ENCODE measurements around the gene APOBEC3C.
"Not testable (repeated sequence)": the region's sequence is repeated elsewhere in the genome, so short reads cannot be mapped to it uniquely, and the experiment has no call there.

APOBEC3C gene

DNA sequence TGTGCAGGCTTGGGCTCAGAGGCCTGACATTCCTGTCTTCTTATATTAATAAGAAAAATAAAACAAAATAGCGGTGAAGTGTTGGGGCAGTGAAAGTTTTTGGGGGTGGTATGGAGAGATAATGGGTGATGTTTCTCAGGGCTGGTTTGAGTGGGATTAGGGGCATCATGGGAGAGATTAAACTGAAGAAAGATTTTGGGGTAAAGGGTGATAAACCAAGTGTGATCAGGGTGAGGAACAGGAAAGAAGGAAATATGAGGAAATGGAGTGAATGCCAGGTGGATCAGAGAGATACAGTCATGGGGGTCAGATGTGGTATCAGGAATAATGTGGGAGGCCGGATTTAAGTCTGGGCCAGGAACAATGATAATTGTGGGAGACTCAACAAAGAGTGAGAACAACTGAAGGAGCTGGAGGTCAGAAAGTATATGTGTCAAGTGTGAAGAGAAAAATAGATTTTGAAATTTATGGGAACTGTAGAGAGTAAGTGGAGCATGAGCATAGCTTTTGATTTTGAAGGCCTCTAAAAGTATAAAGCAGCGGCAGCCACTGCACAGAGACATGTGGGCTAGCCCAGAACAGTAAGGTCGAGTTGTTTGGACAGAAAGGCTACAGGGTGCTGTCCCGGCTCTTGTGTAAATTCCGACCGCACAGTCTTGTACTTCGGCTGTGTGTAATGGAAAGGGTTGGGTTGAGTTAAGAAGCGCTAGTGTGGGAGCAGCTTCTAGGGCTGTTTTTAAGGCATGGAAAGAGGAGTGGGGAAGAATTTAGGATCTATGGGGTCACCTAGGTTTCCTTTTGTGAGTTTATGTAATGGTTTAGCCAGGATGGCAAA is 52.6 kb downstream of the APOBEC3C start:
- DNase-seq = not testable (repeated sequence)

- DNase-seq = no peak
Observed at GRCh38 chr22:39068033-39068785, 54.2 kb downstream of the APOBEC3C start.

Data from NCI-H524 treated with DMSO at 0.1 percent for 48 hours (cell line).